Measurements from ENCODE around the gene TXNDC8. TPM values are rescaled to one million over a fixed set of nuclear protein-coding genes. Genes with fewer than 3 reads are reported as not detected.

TXNDC8 gene
- polyA plus RNA-seq, 1 donor from 2014 or later, result not detected

- TF ChIP-seq TAF1 (IDR thresholded peaks at IDR 0.05; ENCODE audit: low read depth) (no peak), EP300 (conservative IDR thresholded peaks at IDR 0.05; ENCODE audit: poor library complexity, severe bottlenecking) (no peak), POLR2AphosphoS5 (IDR thresholded peaks at IDR 0.05) (no peak), CTCF (IDR thresholded peaks at IDR 0.05; ENCODE audit: poor library complexity, severe bottlenecking) (no peak), MXI1 (conservative IDR thresholded peaks at IDR 0.05; ENCODE audit: poor library complexity, severe bottlenecking) (no peak), EZH2 (IDR thresholded peaks at IDR 0.05; ENCODE audit: borderline replicate concordance, insufficient read depth, low read length, poor library complexity, severe bottlenecking) (no peak), RAD21 (conservative IDR thresholded peaks at IDR 0.05) (no peak), SMC3 (conservative IDR thresholded peaks at IDR 0.05; ENCODE audit: poor library complexity) (no peak)
- H3K36me3 ChIP-seq (ENCODE audit: insufficient read depth, low read length), result no peaks in the 10 kb centered on the region
- no peaks in the 10 kb centered on the region for H4K20me1 ChIP-seq (ENCODE audit: insufficient read depth)
- H3K27me3 ChIP-seq (ENCODE audit: insufficient read depth, low read depth, low read length), result no peaks in the 10 kb centered on the region
- H3K9ac ChIP-seq (ENCODE audit: low read length), result no peak overlapping the region
- H3K9me3 ChIP-seq (ENCODE audit: low read length), result no peaks in the 10 kb centered on the region
- H3K4me3 ChIP-seq (ENCODE audit: low read length), result no peak overlapping the region
- H3K79me2 ChIP-seq (replicated peaks; ENCODE audit: insufficient read depth, low read length), result no peaks in the 10 kb centered on the region
- H2AFZ ChIP-seq (ENCODE audit: low read depth, low read length), result no peak overlapping the region
- H3F3A ChIP-seq (ENCODE audit: insufficient read depth, low read length, poor library complexity, severe bottlenecking), result no peaks in the 10 kb centered on the region
- no peak overlapping the region for H3K4me2 ChIP-seq (ENCODE audit: low read length)
- no peaks in the 10 kb centered on the region for H3K9me2 ChIP-seq (ENCODE audit: insufficient read depth, low read length)
- H3K27ac ChIP-seq (ENCODE audit: low read length), result no peak overlapping the region
Observed at GRCh38 chr9:110309681-110310080, 28.0 kb downstream of the TXNDC8 start.

GRCh38 chr9:110308633-110309038, 29.0 kb downstream of the TXNDC8 start:
- Histone ChIP-seq H3K4me2 (ENCODE audit: low read length) (no peak overlapping the region), H3K9me3 (ENCODE audit: low read length) (no peaks in the 10 kb centered on the region), H2AFZ (ENCODE audit: low read depth, low read length) (no peak overlapping the region), H3F3A (ENCODE audit: insufficient read depth, low read length, poor library complexity, severe bottlenecking) (no peaks in the 10 kb centered on the region), H3K9ac (ENCODE audit: low read length) (no peak overlapping the region), H3K79me2 (replicated peaks; ENCODE audit: insufficient read depth, low read length) (no peaks in the 10 kb centered on the region), H3K27me3 (ENCODE audit: insufficient read depth, low read depth, low read length) (no peaks in the 10 kb centered on the region), H4K20me1 (ENCODE audit: insufficient read depth) (no peaks in the 10 kb centered on the region), H3K36me3 (ENCODE audit: insufficient read depth, low read length) (no peaks in the 10 kb centered on the region), H3K27ac (ENCODE audit: low read length) (no peak overlapping the region), H3K9me2 (ENCODE audit: insufficient read depth, low read length) (no peaks in the 10 kb centered on the region), H3K4me3 (ENCODE audit: low read length) (no peak overlapping the region)
- TF ChIP-seq MXI1 (conservative IDR thresholded peaks at IDR 0.05; ENCODE audit: poor library complexity, severe bottlenecking) (no peak), EZH2 (IDR thresholded peaks at IDR 0.05; ENCODE audit: borderline replicate concordance, insufficient read depth, low read length, poor library complexity, severe bottlenecking) (no peak), REST (IDR thresholded peaks at IDR 0.05; ENCODE audit: borderline replicate concordance) (no peak), SMC3 (conservative IDR thresholded peaks at IDR 0.05; ENCODE audit: poor library complexity) (no peak), EP300 (conservative IDR thresholded peaks at IDR 0.05; ENCODE audit: poor library complexity, severe bottlenecking) (no peak), CTCF (IDR thresholded peaks at IDR 0.05; ENCODE audit: poor library complexity, severe bottlenecking) (no peak), TAF1 (IDR thresholded peaks at IDR 0.05; ENCODE audit: low read depth) (no peak), RAD21 (conservative IDR thresholded peaks at IDR 0.05) (no peak), POLR2AphosphoS5 (IDR thresholded peaks at IDR 0.05) (no peak)

Measured in neural cell (in vitro differentiated cells).